ENCODE results near the gene ANKDD1A. TPM values are rescaled to one million over a fixed set of nuclear protein-coding genes. Genes with fewer than 3 reads are reported as not detected.

The ANKDD1A gene
- total RNA-seq (1 to 10 TPM; 3.0 to 8.9 TPM), total RNA-seq (3.5 to 19.1 reads per million in 2 donors)

GRCh38 chr15:64911311-64912186 lies at the start of gene ANKDD1A:
ANKDD1A (plus strand) TSS chr15:64911902; CDS start chr15:64911931, 29 bp downstream.
- Mint-ChIP-seq H3K4me3 (peak within 1 kb of the TSS; percentile 81), H3K36me3 (ENCODE audit: low read depth) (no peaks in the 10 kb centered on the region), H3K27ac (no peak within 1 kb of the TSS), H3K4me1 (peaks cover 7% of the 10 kb centered on the region), H3K27me3 (peaks cover 18% of the 10 kb centered on the region)
- DNase-seq (peak in 1 of 3 donors; percentile 24), ATAC-seq (peak; percentile 87)
- no peaks in the 10 kb centered on the region for H3K9me3 ChIP-seq (ENCODE audit: control insufficient read depth, low read length, poor library complexity, severe bottlenecking)

- no peak overlapping the region for H3K4me3 Mint-ChIP-seq
- H3K4me1 Mint-ChIP-seq, result peaks cover 38% of the 10 kb centered on the region
- no peak overlapping the region for H3K27ac Mint-ChIP-seq
- ATAC-seq (no peak), DNase-seq (no peak)
- no peaks in the 10 kb centered on the region for H3K36me3 Mint-ChIP-seq (ENCODE audit: low read depth)
- no peaks in the 10 kb centered on the region for H3K27me3 Mint-ChIP-seq
- no peaks in the 10 kb centered on the region for H3K9me3 ChIP-seq (ENCODE audit: control insufficient read depth, low read length, poor library complexity, severe bottlenecking)
These were observed 49.7 kb upstream of the ANKDD1A start for GRCh38 chr15:64861960-64862359.

- no peaks in the 10 kb centered on the region for H3K9me3 ChIP-seq (ENCODE audit: control insufficient read depth, low read length, poor library complexity, severe bottlenecking)
- DNase-seq (no peak), ATAC-seq (no peak)
- no peak overlapping the region for H3K4me3 Mint-ChIP-seq
- H3K27ac Mint-ChIP-seq, result no peak overlapping the region
- H3K4me1 Mint-ChIP-seq, result peaks cover 34% of the 10 kb centered on the region
- no peaks in the 10 kb centered on the region for H3K36me3 Mint-ChIP-seq (ENCODE audit: low read depth)
- H3K27me3 Mint-ChIP-seq, result no peaks in the 10 kb centered on the region
These were observed 49.3 kb upstream of the ANKDD1A start for GRCh38 chr15:64862408-64862807.

- Mint-ChIP-seq H3K4me1 (peaks cover 20% of the 10 kb centered on the region), H3K36me3 (ENCODE audit: low read depth) (no peaks in the 10 kb centered on the region), H3K4me3 (no peak overlapping the region), H3K27me3 (no peaks in the 10 kb centered on the region), H3K27ac (no peak overlapping the region)
- H3K9me3 ChIP-seq (ENCODE audit: control insufficient read depth, low read length, poor library complexity, severe bottlenecking), result no peaks in the 10 kb centered on the region
- no peak for DNase-seq
- no peak for ATAC-seq
These were observed 47.6 kb upstream of the ANKDD1A start for GRCh38 chr15:64864068-64864467.

GRCh38 chr15:64865126-64865997 lies 46.3 kb upstream of the ANKDD1A start:
- H3K27ac Mint-ChIP-seq, result no peak overlapping the region
- no peaks in the 10 kb centered on the region for H3K36me3 Mint-ChIP-seq (ENCODE audit: low read depth)
- ATAC-seq, result no peak
- no peaks in the 10 kb centered on the region for H3K9me3 ChIP-seq (ENCODE audit: control insufficient read depth, low read length, poor library complexity, severe bottlenecking)
- no peak for DNase-seq
- peaks cover 22% of the 10 kb centered on the region for H3K4me1 Mint-ChIP-seq
- no peaks in the 10 kb centered on the region for H3K27me3 Mint-ChIP-seq
- no peak overlapping the region for H3K4me3 Mint-ChIP-seq

- no peak overlapping the region for H3K4me3 Mint-ChIP-seq
- H3K4me1 Mint-ChIP-seq, result peaks cover 22% of the 10 kb centered on the region
- H3K9me3 ChIP-seq (ENCODE audit: control insufficient read depth, low read length, poor library complexity, severe bottlenecking), result no peaks in the 10 kb centered on the region
- DNase-seq, result no peak
- no peak overlapping the region for H3K27ac Mint-ChIP-seq
- no peak for ATAC-seq
- no peaks in the 10 kb centered on the region for H3K27me3 Mint-ChIP-seq
- H3K36me3 Mint-ChIP-seq (ENCODE audit: low read depth), result no peaks in the 10 kb centered on the region
These were observed 45.6 kb upstream of the ANKDD1A start for GRCh38 chr15:64865998-64866520.

- H3K4me3 Mint-ChIP-seq, result no peak overlapping the region
- DNase-seq (no peak), ATAC-seq (no peak)
- no peaks in the 10 kb centered on the region for H3K36me3 Mint-ChIP-seq (ENCODE audit: low read depth)
- peak overlapping the region; percentile 47 for H3K27ac Mint-ChIP-seq
- no peaks in the 10 kb centered on the region for H3K9me3 ChIP-seq (ENCODE audit: control insufficient read depth, low read length, poor library complexity, severe bottlenecking)
- peaks cover 12% of the 10 kb centered on the region for H3K4me1 Mint-ChIP-seq
- no peaks in the 10 kb centered on the region for H3K27me3 Mint-ChIP-seq
These were observed 42.2 kb upstream of the ANKDD1A start for GRCh38 chr15:64869501-64869900.

GRCh38 chr15:64870353-64870752 lies 41.3 kb upstream of the ANKDD1A start:
- no peak overlapping the region for H3K4me3 Mint-ChIP-seq
- no peak for ATAC-seq
- H3K27ac Mint-ChIP-seq, result peak overlapping the region; percentile 47
- peaks cover 17% of the 10 kb centered on the region for H3K4me1 Mint-ChIP-seq
- DNase-seq, result no peak
- no peaks in the 10 kb centered on the region for H3K9me3 ChIP-seq (ENCODE audit: control insufficient read depth, low read length, poor library complexity, severe bottlenecking)
- H3K36me3 Mint-ChIP-seq (ENCODE audit: low read depth), result no peaks in the 10 kb centered on the region
- no peaks in the 10 kb centered on the region for H3K27me3 Mint-ChIP-seq

GRCh38 chr15:64875641-64876223 lies 36.0 kb upstream of the ANKDD1A start:
- ATAC-seq (no peak), DNase-seq (no peak)
- H3K4me3 Mint-ChIP-seq, result no peak overlapping the region
- no peaks in the 10 kb centered on the region for H3K27me3 Mint-ChIP-seq
- H3K27ac Mint-ChIP-seq, result peak overlapping the region; percentile 56
- no peaks in the 10 kb centered on the region for H3K9me3 ChIP-seq (ENCODE audit: control insufficient read depth, low read length, poor library complexity, severe bottlenecking)
- peaks cover 2% of the 10 kb centered on the region for H3K36me3 Mint-ChIP-seq (ENCODE audit: low read depth)
- peaks cover 22% of the 10 kb centered on the region for H3K4me1 Mint-ChIP-seq

- peaks cover 2% of the 10 kb centered on the region for H3K36me3 Mint-ChIP-seq (ENCODE audit: low read depth)
- H3K4me3 Mint-ChIP-seq, result no peak overlapping the region
- no peak for ATAC-seq
- no peaks in the 10 kb centered on the region for H3K27me3 Mint-ChIP-seq
- no peaks in the 10 kb centered on the region for H3K9me3 ChIP-seq (ENCODE audit: control insufficient read depth, low read length, poor library complexity, severe bottlenecking)
- H3K27ac Mint-ChIP-seq, result peak overlapping the region; percentile 47
- DNase-seq, result no peak
- H3K4me1 Mint-ChIP-seq, result peaks cover 27% of the 10 kb centered on the region
These were observed 34.3 kb upstream of the ANKDD1A start for GRCh38 chr15:64877435-64877834.

GRCh38 chr15:64878705-64879104 lies 33.0 kb upstream of the ANKDD1A start:
- DNase-seq (no peak), ATAC-seq (no peak)
- H3K4me3 Mint-ChIP-seq, result no peak overlapping the region
- H3K9me3 ChIP-seq (ENCODE audit: control insufficient read depth, low read length, poor library complexity, severe bottlenecking), result no peaks in the 10 kb centered on the region
- H3K36me3 Mint-ChIP-seq (ENCODE audit: low read depth), result peaks cover 2% of the 10 kb centered on the region
- H3K4me1 Mint-ChIP-seq, result peaks cover 31% of the 10 kb centered on the region
- H3K27me3 Mint-ChIP-seq, result no peaks in the 10 kb centered on the region
- H3K27ac Mint-ChIP-seq, result peak overlapping the region; percentile 45

- no peaks in the 10 kb centered on the region for H3K36me3 Mint-ChIP-seq (ENCODE audit: low read depth)
- peak; percentile 55 for ATAC-seq
- H3K4me3 Mint-ChIP-seq, result peak overlapping the region; percentile 70
- H3K27ac Mint-ChIP-seq, result peak overlapping the region; percentile 96
- H3K27me3 Mint-ChIP-seq, result no peaks in the 10 kb centered on the region
- peaks cover 24% of the 10 kb centered on the region for H3K4me1 Mint-ChIP-seq
- DNase-seq, result no peak
- H3K9me3 ChIP-seq (ENCODE audit: control insufficient read depth, low read length, poor library complexity, severe bottlenecking), result no peaks in the 10 kb centered on the region
These were observed 28.6 kb upstream of the ANKDD1A start for GRCh38 chr15:64883100-64883581.

Measured in T-helper 17 cell (primary cell).